Measurements from ENCODE around the gene CLSTN2. TPM values are rescaled to one million over a fixed set of nuclear protein-coding genes. Genes with fewer than 3 reads are reported as not detected.

Gene CLSTN2
- total and polyA plus RNA-seq, 2 of the 4 experiments (the other 2 are of a cell fraction), result under 0.01 to 0.07 TPM

GRCh38 chr3:140205598-140205997, 270.6 kb downstream of the CLSTN2 start:
- no peak overlapping the region for H2BK5ac ChIP-seq (ENCODE audit: low read depth, low read length, poor library complexity, severe bottlenecking)
- H3K9me3 ChIP-seq (ENCODE audit: control insufficient read depth, insufficient read depth, low read length), result peaks cover 2% of the 10 kb centered on the region; the same call in 1 of the 2 replicates
- no peak overlapping the region for H4K5ac ChIP-seq (ENCODE audit: low read depth, low read length)
- ATAC-seq (ENCODE audit: low read depth) (no peak), DNase-seq (no peak)
- in situ Hi-C loops (cut with MboI; ENCODE audit: low sequenced_read_pairs), result no loop called here
- H3K9me1 ChIP-seq (ENCODE audit: insufficient read depth, low read length), result no peaks in the 10 kb centered on the region; the same call in 1 of the 2 replicates
- H2BK20ac ChIP-seq (ENCODE audit: low read depth, low read length), result no peak overlapping the region
- no peak overlapping the region for H2AK9ac ChIP-seq (replicated peaks; ENCODE audit: low read depth, low read length, poor library complexity)
- H3K79me1 ChIP-seq (ENCODE audit: low read depth in 1 of 2, low read length in 2 of 2), result no peaks in the 10 kb centered on the region
- no peak overlapping the region for H2AK5ac ChIP-seq (ENCODE audit: low read depth, low read length)
- no peak overlapping the region for H3K23ac ChIP-seq (ENCODE audit: low read depth, low read length)
- TF ChIP-seq FOS (IDR thresholded peaks at IDR 0.05; ENCODE audit: low read depth, low read length) (no peak), CTCF (conservative IDR thresholded peaks at IDR 0.05; ENCODE audit: low read depth, low read length) (no peak), RCOR1 (IDR thresholded peaks at IDR 0.05; ENCODE audit: insufficient replicate concordance, low read length) (no peak), RAD21 (IDR thresholded peaks at IDR 0.05; ENCODE audit: low read length) (no peak), MAFK (IDR thresholded peaks at IDR 0.05; ENCODE audit: low read depth, low read length) (no peak), NFE2L2 (IDR thresholded peaks at IDR 0.05; ENCODE audit: low read depth, low read length) (no peak), CHD1 (IDR thresholded peaks at IDR 0.05; ENCODE audit: low read depth, low read length) (no peak), RFX5 (IDR thresholded peaks at IDR 0.05; ENCODE audit: low read depth, low read length) (no peak), ELK1 (IDR thresholded peaks at IDR 0.05; ENCODE audit: borderline replicate concordance, low read depth, low read length) (no peak), CEBPB (IDR thresholded peaks at IDR 0.05; ENCODE audit: low read depth, low read length) (no peak), SMC3 (IDR thresholded peaks at IDR 0.05; ENCODE audit: low read depth, low read length) (no peak), MXI1 (IDR thresholded peaks at IDR 0.05; ENCODE audit: borderline replicate concordance, low read depth, low read length) (no peak), USF2 (IDR thresholded peaks at IDR 0.05; ENCODE audit: low read depth, low read length) (no peak), BHLHE40 (IDR thresholded peaks at IDR 0.05; ENCODE audit: low read depth, low read length) (no peak), POLR2A (IDR thresholded peaks at IDR 0.05; ENCODE audit: low read depth, low read length) (no peak), MAZ (IDR thresholded peaks at IDR 0.05; ENCODE audit: borderline replicate concordance, low read depth, low read length) (no peak)
- H4K91ac ChIP-seq (ENCODE audit: insufficient read depth, low read depth, low read length), result no peak overlapping the region
- no peak overlapping the region for H4K8ac ChIP-seq (ENCODE audit: low read depth in 2 of 2, low read length in 2 of 2)
- no peak overlapping the region for H2AFZ ChIP-seq (replicated peaks; ENCODE audit: low read length, poor library complexity)
- H3K9ac ChIP-seq (ENCODE audit: low read depth, low read length), result no peak overlapping the region
- no peaks in the 10 kb centered on the region for H4K20me1 ChIP-seq (ENCODE audit: insufficient read depth, low read length)
- H3K4me3 ChIP-seq (ENCODE audit: insufficient read depth, low read depth, low read length), result no peak overlapping the region
- no peak overlapping the region for H3K27ac ChIP-seq (ENCODE audit: insufficient read depth, low read length)
- H3K14ac ChIP-seq (replicated peaks; ENCODE audit: low read depth, low read length), result no peak overlapping the region
- H2BK120ac ChIP-seq (ENCODE audit: low read depth, low read length), result no peak overlapping the region
- POLR2A ChIA-PET (ENCODE audit: unreplicated experiment), result no interaction called here
- intact Hi-C loops (cut with micrococcal nuclease), result no loop called here
- no TSS peak for BruUV-seq (replicated peaks)
- H3K4ac ChIP-seq (ENCODE audit: low read depth, low read length), result no peak overlapping the region
- WGBS, 2 experiments (ENCODE audit: extremely low coverage in 2 of 2, insufficient read length in 1 of 2), result no CpG with 5 or more reads among the region's 4 CpGs
- no peaks in the 10 kb centered on the region for H3K4me1 ChIP-seq (ENCODE audit: control insufficient read depth, insufficient read depth, low read length)
- no peaks in the 10 kb centered on the region for H3K36me3 ChIP-seq (ENCODE audit: control insufficient read depth, insufficient read depth, low read length)
- no peak overlapping the region for H3K4me2 ChIP-seq (ENCODE audit: low read depth, low read length)
- CTCF ChIA-PET, result no interaction called here
- H2BK15ac ChIP-seq (ENCODE audit: low read depth, low read length), result no peak overlapping the region
- no peak overlapping the region for H3K56ac ChIP-seq (ENCODE audit: extremely low read depth, insufficient read depth, low read length)
- no peak overlapping the region for H3K18ac ChIP-seq (ENCODE audit: low read depth, low read length)
- no peaks in the 10 kb centered on the region for H3K27me3 ChIP-seq (ENCODE audit: control insufficient read depth, insufficient read depth, low read length)
- dilution Hi-C loops (cut with HindIII; ENCODE audit: low sequenced_read_pairs, unreplicated experiment), result no loop called here

Data from IMR-90 (cell line).